GM21390 (cell line): ENCODE measurements around the gene BANF2.
"Not testable (repeated sequence)": the region's sequence is repeated elsewhere in the genome, so short reads cannot be mapped to it uniquely, and the experiment has no call there.

Experiments used
- ATAC-seq: cut with Tn5 transposase; IDR thresholded peaks from one replicate; pipeline ENCODE4 v1.9.1; 2021; ENCODE audit not compliant: unreplicated experiment

BANF2 gene

DNA sequence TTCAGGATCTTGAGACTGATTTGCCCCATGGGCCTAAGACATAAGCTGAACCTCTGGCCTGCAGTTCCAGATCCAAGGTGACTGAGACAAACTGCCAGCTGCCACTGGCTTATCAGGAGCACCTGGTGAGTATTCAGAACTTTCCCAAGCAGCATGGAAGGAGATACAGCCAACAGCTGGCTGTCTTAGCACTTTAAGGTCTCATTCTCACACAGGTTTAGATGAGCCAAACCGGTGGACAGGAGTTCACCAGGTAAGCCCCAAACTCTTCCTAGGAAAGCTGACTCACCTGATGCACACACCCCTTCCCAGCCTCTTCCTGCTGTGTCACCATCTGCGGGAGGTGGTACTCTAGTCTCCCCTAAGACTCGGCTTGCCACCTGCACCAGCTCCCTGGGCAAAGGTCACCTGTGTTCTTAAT, at the start of gene BANF2:
TSS of gene BANF2 (plus strand) at position 36 of the 421 bp plus-strand sequence. CDS start 25,060 bp downstream, outside the sequence.
- no peak for ATAC-seq

DNA sequence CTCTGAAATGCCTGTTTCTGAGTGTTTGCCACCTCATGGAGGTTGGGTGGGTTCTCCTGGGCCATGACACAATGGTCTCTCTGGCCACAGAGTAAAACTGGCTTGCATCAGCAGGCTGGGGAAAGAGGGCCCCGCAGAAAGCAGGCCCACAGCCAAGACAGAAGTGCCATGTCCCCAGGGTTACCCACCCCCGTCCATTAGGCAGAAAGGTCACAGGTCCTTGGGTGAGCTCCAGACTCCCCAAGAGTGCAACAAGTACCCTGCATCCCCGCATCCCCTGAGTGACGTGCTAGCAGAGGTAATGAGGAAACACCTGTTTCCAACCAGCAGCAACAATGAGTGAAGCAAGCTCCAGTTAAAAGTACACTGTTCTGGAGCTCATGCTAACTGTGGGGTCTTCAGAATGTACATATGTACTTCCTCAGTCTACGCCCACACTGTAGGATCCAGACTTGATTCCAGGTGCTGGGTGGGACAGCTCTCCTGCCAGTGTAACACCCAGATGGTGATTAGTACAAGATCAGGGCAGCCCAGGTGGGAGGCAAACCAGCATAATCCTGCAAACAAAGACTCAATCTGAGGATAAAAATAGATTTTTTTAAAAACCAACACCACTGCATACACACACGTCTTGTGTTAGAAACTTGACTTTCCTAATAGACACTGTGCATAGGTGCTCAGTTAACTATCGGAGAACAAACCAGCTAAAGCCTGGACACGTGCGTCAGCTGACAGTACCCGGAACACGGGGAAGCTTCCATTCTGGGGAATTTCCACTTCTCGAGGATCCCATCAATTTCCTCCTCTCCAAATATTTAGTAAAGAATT, 49.3 kb upstream of the BANF2 start:
- no peak for ATAC-seq

DNA sequence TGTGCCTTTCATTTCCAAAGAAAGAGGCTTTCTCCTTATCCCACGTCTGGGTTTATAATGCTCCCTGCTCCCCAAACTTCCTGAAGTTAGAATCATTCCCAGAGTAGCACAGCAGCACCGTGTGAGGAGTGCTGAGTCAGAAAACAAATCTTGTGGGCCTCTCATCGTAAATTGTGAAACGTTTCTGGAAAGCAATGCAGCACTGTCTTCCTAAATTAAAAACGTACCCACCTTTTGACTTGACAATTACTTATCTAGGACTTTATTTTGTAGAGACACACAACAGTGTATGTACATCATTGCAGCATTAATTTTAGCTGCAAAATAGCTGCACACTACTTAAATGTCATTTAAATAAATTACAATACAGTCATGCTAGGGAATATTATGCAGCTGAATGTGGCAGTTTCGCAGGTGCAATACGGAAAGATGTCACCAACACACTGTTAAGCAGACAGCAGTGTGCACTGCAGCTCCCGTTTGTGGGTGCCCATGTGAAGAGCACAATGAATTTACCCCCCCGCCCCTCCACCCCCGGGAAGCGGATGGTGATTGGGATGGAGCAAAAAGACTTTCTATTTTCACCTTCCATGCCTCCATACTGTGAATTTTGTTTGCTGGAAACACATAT, 48.5 kb upstream of the BANF2 start:
- no peak for ATAC-seq

DNA sequence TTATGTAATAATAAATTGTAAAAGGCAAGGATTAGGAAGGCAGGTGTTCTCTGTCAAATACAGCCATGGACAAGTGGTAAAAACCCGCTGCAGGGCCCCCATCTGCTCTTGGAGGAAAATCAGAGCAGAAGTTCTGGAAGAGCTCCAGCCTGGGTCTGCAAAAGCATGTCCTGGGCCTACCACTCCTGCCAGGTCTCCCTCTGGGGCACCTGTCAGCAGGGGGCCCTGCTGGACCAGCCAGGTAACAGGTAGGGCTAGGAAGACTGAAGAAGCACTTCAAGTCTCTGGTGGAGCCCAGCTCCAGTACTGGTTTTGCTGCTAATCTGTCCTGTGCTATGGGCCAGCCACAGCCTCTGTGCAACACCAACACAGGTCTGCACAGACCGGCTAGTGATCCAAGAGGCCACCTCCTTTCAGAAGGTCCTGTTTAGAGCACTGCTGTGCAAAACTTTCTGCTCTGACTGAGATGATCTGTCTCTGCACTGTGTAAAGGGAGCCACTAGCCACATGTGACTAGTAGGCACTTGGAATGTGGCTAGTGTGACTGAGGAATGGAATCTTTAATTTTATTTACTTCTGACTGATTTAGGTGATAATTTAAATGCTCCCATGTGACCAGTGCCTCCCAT, 47.9 kb upstream of the BANF2 start:
- ATAC-seq, result no peak

DNA sequence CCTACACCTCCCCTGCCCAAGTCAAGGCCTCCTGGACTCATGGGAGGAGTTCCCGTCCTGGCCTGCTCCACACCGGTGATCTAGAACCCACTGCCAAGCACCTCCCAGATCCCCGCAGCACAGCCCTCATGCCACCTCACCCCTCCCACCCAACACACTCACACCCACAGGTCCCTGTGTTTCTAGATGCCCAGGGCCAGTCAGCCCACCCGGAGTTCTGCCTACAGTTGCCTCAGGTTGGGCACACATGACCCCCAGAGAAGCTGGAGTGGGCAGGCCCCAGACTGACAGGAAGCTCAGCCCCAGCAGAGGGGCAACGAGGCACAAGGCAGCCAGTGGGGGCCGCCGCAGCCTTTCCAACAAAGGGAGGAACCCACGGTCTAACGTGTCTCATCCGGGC, 47.4 kb upstream of the BANF2 start:
- no peak for ATAC-seq

DNA sequence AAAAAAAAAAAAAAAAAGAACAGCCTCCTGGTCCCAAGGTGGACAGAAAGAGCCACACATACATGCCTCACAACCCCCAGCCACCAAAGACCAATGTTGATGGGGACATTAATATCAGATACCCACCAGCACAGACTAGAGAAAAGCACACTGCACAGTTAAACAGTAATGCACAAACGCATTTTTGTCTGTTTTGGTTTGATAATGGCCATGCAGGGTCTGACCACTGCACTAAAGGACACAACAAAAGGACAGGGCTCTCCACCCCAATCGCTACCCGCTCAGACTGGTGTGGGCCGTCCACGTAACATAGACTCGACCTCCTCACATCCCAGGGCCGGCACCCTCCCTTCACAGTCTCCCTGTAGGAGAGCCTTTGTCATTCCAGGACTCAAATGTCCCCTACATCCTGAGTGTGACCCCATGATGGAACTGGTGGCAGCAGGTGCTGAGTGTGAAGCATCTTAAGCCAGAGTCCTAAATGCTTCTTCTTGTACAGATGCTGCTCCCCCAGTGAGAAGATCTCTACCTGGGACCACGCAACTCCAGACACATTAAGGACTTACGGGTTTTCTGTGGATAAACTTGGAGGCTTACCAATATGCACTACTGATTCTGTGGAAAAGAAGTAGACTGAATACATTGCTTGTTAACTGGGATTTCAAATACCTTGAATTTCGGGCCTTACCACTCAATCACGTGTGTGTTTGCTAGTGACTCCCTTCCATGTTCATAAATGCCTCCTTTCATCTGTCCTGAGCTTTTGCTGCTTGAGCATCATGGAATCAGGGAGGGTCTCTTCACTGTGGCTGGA, 45.7 kb upstream of the BANF2 start:
- no peak for ATAC-seq

DNA sequence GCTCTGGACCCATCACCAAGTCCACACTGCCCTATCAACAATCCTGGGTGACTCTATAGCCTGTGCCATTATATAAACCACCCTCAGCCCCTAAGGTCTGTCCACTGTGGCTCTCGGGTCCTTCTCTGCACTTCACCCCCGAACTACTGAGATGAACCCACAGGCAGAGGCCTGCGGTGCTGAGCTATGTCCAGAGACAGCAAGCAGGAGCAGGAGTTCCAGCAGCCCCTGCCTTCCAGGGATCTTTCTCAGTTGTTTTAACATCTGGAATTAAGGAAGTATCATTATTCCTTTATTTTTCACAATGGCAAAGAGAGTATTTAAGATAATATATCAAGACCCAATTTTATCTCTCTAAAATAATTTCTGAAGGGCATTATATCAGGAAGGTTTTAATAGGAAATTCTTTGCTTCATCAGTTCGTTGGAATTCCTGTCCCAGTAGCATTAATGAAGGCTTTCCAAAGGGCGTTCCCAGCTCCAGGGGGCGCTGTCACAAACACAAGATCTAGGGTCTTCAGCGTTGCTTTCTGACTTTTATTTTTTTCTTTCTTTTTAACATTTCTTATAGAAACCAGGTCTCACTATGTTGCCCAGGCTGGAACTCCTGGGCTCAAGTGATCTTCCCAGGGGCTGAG, 45.0 kb upstream of the BANF2 start:
- ATAC-seq, result no peak

DNA sequence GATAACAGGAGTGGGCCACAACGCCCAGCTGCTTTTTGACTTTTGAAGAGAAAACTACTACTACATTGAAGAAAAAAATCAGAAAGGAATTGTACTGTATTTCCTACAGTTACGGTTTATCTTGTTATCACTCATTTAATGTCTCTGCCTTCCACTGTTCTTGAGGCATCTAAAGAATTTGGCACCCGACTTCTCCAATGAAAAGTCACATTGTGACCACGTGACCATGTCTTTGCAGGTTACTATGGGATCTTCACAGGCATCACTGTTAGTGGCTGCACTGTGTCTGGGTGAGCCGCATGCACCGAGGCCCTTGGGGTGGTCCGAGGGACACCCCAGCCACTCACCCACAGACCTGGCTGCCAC, 44.5 kb upstream of the BANF2 start:
- no peak for ATAC-seq

DNA sequence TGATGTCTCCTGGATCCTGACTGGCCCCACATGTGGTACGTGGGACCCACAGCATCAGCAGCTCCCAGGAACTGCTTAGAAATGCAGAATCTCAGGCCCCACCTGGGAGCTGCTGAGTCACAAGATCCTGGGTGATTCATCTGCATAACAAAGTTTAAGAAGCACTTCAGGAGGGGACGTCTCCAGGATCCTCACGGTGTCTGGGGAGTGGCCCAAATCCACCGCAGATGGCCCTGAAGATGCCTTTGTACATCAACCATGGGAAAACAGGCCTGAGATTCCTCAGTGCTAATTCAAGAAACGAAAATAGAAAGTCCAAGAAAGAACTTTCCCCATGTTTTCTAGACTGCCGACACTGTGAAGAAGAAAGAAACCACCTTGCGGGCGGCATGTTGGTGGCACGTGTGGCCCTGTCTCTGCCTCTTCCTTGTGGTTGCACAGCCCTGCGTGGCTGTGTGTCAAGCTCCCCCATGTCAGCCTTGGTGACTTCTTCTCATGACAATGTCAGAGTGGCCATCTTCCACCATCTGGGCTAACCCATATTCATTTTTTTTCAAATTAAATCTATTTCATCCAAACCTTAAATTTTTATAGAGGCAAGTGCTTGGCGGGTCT, 43.8 kb upstream of the BANF2 start:
- ATAC-seq, result no peak

DNA sequence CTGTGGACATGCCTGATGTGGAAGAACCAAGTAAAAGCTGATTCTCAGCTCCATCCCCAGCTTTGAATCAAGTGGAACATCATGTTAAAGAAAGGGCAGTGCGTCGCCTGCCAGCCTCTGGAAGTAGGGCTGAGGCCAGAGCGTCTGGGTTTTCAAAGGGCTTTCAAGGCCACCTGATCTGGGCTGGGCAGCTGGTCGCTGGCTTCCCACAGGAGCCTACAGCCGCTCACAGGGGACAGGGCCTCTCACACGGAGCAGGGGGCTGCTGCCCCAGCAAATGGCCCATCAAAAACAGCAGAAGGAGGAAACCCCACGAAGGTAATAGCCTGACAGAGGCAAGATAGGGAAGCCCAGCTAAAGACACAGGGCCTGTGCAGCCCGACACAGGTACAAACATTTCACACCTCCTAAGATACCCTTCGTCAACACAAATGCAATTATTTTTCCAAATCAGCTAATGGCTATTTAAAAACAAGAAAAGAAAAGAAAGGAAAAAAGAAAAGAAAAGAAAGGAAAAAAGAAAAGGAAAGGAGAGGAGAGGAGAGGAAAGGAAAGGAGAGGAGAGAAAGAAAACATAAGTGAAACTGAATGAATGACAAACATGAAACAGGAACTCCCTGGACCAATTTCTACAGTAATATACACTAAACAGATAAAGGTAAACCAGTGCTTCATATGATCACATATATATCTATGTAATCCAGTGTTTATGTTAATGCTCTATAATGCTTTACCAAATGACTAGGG, 42.5 kb upstream of the BANF2 start:
- no peak for ATAC-seq

DNA sequence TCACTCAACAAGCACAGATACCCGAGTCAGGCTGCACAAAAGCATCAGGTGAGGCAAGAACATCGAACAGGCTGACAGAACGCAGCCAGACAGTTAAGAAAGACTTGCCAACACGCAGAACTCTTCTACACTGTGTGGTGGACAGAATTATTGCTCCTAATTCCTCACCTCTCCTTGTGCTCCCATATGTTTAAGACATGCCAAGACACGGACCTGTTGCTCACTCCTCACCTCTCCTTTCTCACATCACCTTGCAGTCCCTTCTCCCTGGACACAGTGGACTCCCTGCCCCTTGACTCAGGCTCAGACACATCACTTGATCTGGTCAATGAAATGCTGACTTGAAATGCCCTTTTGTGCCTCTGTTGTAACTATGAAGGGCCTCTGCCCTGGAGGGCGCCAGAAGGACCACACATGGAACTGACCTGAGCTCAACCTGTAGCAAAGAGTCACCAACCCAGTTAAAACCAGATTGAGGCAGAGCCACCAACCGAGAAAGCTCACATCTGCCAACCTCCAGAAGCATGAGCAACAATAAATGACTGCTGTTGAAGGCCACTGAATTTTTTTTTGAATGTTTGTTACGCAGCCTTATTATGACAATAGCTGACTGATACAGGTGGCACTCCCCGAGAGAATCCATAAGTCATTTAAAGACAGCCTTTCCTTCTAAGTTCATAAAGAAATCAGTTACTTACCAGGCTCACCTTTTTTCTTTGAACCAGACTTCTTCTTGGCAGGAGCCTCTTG, 41.7 kb upstream of the BANF2 start:
- ATAC-seq, result no peak

DNA sequence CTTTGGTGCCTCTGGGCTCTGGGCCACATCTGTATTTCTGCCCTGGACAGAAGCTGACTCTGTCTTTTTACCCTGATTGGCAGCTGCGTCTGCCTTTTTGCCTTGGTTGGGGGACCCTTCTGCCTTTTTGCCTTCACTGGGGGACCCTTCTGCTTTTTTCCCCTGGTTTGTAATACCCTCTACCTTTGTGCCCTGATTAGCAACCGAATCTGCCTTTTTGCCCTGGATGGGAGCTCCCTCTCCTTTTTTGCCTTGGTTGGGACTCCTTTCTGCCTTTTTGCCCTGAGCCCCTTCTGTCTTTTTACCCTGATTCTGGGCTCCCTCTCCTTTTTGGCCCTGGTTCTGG, 41.1 kb upstream of the BANF2 start:
- no peak for ATAC-seq

DNA sequence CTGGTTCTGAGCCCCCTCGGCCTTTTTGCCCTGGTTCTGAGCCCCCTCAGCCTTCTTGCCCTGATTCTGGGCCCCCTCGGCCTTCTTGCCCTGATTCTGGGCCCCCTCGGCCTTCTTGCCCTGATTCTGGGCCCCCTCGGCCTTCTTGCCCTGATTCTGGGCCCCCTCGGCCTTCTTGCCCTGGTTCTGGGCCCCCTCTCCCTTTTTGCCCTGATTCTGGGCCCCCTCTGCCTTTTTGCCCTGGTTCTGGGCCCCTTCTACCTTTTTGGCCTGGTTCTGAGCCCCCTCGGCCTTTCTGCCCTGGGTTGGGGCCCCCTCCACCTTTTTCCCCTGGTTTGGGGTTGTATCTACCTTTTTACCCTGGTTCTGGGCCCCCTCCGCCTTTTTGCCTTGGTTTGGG, 40.4 kb upstream of the BANF2 start:
- not testable (repeated sequence) for ATAC-seq

DNA sequence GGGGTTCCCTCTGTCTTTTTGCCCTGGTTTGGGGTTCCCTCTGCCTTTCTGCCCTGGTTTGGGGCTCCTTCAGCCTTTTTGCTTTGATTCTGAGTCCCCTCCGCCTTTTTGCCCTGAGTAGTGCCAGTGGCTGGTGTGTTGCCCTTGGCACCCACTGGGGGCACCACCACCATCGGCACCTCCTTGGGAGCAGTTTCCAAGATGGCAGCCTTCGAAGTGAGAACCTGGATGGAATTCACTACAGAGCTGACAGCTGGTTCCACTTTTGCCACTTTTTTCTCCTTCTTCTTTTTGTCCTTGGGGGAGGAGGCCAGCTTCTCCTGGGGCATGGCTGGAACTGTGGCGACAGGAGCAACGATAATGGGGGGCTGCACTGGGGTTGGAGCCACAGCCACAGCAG, 40.0 kb upstream of the BANF2 start:
- no peak for ATAC-seq

DNA sequence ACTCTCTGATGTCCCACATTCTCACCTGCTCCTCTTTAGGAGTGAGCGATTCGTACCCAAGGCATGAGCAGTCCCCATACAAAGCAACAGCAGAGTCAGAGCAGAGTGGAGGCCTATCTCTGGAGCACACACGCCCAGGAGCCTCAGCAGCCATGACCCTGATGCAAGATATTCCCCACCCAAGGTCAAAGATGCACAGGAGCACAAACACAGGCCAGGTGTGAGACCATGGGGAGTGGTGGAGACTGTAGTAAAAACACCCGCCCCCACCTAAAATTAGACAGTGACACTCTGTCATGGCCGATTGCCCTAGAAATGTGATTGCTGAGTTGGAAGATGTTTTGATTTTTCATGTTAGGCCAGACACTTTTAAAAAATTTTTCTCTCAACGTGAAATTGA, 39.1 kb upstream of the BANF2 start:
- ATAC-seq, result no peak

DNA sequence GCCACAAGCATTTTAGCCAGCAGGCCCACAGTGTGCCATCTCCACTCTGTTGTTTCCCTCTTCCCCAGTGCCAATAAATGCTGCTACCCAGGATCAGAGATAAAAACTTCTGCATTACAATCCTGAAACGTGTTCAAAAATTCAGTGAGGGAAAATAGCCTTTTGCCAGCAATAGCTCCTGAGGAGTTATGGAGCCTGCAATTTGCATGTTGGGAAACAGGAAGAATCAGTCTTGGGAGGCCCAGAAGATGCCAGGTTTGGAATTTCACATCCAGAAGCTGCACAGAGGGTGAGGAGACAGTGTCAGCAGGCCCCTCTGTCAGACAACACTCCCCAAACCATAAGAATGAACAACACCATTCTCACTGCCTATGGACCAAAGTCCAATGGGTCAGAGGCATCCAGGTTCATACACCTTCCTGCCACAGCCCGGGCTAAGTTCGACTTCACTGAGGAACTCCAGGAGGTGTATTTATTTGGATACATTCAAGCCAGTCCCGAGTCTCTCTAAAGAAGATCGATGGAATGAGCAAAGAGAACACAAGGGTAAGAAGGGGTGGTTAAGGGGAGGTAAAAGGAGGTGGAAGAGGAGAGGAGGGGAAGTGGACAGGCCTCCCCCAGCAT, 38.5 kb upstream of the BANF2 start:
- ATAC-seq, result no peak

DNA sequence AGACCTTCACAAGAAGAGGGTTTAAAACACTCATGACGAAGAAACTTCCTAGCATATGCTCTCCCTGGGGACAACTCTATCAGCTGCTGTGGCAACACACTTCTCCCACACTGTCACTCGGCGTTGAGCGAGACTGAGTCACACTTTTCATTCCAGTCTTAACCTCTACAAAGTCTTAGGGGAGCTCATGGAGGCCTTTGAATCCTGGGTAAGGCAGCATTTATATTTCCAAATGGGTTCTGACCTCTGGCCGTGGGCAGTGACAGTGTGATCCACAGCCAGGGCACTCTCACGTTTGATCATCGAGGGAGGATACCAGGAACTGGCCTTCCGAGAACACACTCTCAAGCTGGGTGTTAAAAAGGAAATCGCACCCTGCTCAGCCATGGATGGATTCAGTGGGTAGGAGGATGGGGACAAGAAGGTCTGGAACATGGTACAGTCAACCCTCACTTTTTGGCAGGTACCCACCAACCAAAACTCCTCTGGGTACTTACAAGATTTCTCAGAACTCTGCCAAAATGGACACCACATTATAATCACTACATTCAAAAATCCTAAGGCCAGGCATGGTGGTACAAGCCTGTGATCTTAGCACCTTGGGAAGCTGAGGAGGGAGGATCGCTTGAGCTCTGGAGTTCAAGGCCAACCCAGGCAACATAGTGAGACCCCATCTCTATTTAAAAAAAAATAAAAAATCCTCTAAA, 37.3 kb upstream of the BANF2 start:
- ATAC-seq, result no peak

DNA sequence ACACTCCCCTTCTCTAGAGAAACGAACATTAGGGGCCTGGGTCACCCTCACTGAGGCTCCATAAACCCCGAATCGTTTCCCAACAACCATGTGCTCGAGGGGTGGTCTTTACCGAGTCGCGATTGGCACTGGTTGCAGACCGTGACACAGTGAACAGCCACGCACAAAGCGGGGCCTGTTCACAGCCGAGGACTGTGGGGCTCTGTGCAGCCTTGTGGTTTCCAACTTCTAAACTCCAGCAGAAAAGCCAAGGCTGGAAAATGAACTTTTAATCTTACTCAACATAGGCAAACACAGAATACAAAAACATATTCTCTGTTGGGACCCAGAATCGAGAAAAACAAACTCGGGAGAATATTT, 36.7 kb upstream of the BANF2 start:
- no peak for ATAC-seq
